Parathyroid adenoma (tissue), 2 donors: ENCODE measurements around the gene AIMP1.

Source experiments
- H2AFZ ChIP-seq: fragments of 300-600 bp; sonication (generic); one replicate; pipeline ENCODE4 v1.7.0; 2017; ENCODE audit warnings: antibody characterized with exemption, mild to moderate bottlenecking
- H3K27ac ChIP-seq: fragments of 300-600 bp; sonication (generic); one replicate; pipeline ENCODE4 v1.7.0; 2017
- H3K27me3 ChIP-seq: fragments of 300-600 bp; sonication (generic); one replicate; pipeline ENCODE4 v1.7.0; 2017; ENCODE audit warnings: low read length; ENCODE audit not compliant: control insufficient read depth, insufficient read depth
- H3K36me3 ChIP-seq: fragments of 300-600 bp; sonication (generic); one replicate; pipeline ENCODE4 v1.7.0; 2017; ENCODE audit warnings: low read length; ENCODE audit not compliant: control insufficient read depth, insufficient read depth
- H3K4me1 ChIP-seq: fragments of 300-600 bp; sonication (generic); one replicate; pipeline ENCODE4 v1.7.0; 2017; ENCODE audit warnings: control low read depth
- H3K4me2 ChIP-seq: fragments of 300-600 bp; sonication (generic); one replicate; pipeline ENCODE4 v1.7.0; 2017; ENCODE audit warnings: low read length
- H3K4me3 ChIP-seq: fragments of 300-600 bp; sonication (generic); one replicate; pipeline ENCODE4 v1.7.0; 2017; ENCODE audit warnings: low read depth, low read length
- H3K79me2 ChIP-seq: fragments of 300-600 bp; sonication (generic); one replicate; pipeline ENCODE4 v1.7.0; 2017; ENCODE audit warnings: control low read depth
- H3K9ac ChIP-seq: fragments of 300-600 bp; sonication (generic); one replicate; pipeline ENCODE4 v1.7.0; 2017; ENCODE audit warnings: mild to moderate bottlenecking
- H3K9me3 ChIP-seq: fragments of 300-600 bp; sonication (generic); one replicate; pipeline ENCODE4 v1.7.0; 2017; ENCODE audit warnings: low read length; ENCODE audit not compliant: control insufficient read depth
- TF ChIP-seq, protein P1 (sequence below): fragments of 300-600 bp; sonication (generic); IDR thresholded peaks from one replicate; pipeline ENCODE4 v1.7.0; 2017; ENCODE audit warnings: antibody characterized with exemption, mild to moderate bottlenecking
- donor health status: primary hyperparathyroidism.

AIMP1 gene

DNA sequence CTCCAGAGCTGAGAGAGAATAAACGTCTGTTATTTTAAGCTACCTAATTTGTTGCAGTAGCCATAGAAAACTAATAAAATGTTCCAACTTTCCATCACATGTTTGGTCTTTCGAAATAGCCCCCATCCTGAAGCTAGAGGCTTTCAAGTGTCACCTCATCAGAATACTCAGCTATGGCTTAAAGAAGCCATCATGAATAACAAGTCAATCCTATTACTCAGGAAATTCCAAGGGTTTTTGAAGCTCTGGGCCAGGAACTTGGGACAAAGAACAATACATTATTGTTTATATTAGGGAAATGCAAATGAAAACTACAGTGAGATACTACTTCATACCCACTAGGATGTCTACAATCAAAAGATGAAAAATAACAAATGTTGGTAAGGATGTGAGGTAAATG, 42.5 kb upstream of the AIMP1 start:
- Histone ChIP-seq H3K4me2 (no peak overlapping the region), H3K36me3 (no peaks in the 10 kb centered on the region), H3K9me3 (no peaks in the 10 kb centered on the region), H3K9ac (no peak overlapping the region), H3K27ac (no peak overlapping the region), H2AFZ (no peak overlapping the region), H3K4me1 (no peaks in the 10 kb centered on the region), H3K4me3 (no peak overlapping the region), H3K79me2 (no peaks in the 10 kb centered on the region), H3K27me3 (no peaks in the 10 kb centered on the region)
- TF ChIP-seq, protein P1, sequence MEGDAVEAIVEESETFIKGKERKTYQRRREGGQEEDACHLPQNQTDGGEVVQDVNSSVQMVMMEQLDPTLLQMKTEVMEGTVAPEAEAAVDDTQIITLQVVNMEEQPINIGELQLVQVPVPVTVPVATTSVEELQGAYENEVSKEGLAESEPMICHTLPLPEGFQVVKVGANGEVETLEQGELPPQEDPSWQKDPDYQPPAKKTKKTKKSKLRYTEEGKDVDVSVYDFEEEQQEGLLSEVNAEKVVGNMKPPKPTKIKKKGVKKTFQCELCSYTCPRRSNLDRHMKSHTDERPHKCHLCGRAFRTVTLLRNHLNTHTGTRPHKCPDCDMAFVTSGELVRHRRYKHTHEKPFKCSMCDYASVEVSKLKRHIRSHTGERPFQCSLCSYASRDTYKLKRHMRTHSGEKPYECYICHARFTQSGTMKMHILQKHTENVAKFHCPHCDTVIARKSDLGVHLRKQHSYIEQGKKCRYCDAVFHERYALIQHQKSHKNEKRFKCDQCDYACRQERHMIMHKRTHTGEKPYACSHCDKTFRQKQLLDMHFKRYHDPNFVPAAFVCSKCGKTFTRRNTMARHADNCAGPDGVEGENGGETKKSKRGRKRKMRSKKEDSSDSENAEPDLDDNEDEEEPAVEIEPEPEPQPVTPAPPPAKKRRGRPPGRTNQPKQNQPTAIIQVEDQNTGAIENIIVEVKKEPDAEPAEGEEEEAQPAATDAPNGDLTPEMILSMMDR, result no peak

DNA sequence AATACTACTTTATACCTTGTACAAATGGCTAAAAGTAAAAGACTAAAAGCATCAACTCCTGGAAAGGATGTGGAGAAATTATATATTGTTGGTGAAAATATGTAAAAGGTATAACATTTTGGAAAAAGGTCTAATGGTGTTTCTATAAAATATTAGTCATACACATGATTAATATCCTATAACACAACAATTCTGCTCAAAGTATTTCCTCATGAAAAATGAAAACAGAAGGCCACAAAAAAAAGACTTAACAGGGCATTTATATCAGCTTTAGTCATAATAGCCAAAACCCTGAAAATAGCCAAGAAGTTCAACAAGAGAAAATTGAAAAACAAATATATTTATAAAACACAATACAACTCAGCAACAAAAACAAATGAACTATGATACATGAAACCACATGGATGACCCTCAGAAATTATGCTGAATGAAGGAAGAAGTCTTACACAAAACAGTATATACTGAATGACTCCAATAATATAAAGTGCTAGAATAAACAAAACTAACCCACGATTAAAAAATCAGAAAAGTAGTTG, 39.1 kb upstream of the AIMP1 start:
- TF ChIP-seq, protein P1, result no peak

GRCh38 chr4:106284227-106284626, 32.1 kb upstream of the AIMP1 start:
- TF ChIP-seq, protein P1, result no peak
- no peak overlapping the region for H2AFZ ChIP-seq
- no peaks in the 10 kb centered on the region for H3K36me3 ChIP-seq
- H3K9me3 ChIP-seq, result no peaks in the 10 kb centered on the region
- no peak overlapping the region for H3K27ac ChIP-seq
- H3K4me1 ChIP-seq, result no peaks in the 10 kb centered on the region
- H3K4me2 ChIP-seq, result no peak overlapping the region
- H3K4me3 ChIP-seq, result no peak overlapping the region
- no peaks in the 10 kb centered on the region for H3K79me2 ChIP-seq
- H3K9ac ChIP-seq, result no peak overlapping the region
- H3K27me3 ChIP-seq, result no peaks in the 10 kb centered on the region

More for the DNA sequence above, 39.1 kb upstream of the AIMP1 start:
- Histone ChIP-seq H2AFZ (no peak overlapping the region), H3K9ac (no peak overlapping the region), H3K4me3 (no peak overlapping the region), H3K27me3 (no peaks in the 10 kb centered on the region), H3K4me2 (no peak overlapping the region), H3K27ac (no peak overlapping the region), H3K36me3 (no peaks in the 10 kb centered on the region), H3K4me1 (no peaks in the 10 kb centered on the region), H3K9me3 (no peaks in the 10 kb centered on the region), H3K79me2 (no peaks in the 10 kb centered on the region)

GRCh38 chr4:106286611-106287010, 29.7 kb upstream of the AIMP1 start:
- no peak overlapping the region for H3K4me3 ChIP-seq
- no peak overlapping the region for H3K4me2 ChIP-seq
- no peaks in the 10 kb centered on the region for H3K79me2 ChIP-seq
- TF ChIP-seq, protein P1, result no peak
- H3K9ac ChIP-seq, result no peak overlapping the region
- H3K4me1 ChIP-seq, result no peaks in the 10 kb centered on the region
- H3K36me3 ChIP-seq, result no peaks in the 10 kb centered on the region
- H3K9me3 ChIP-seq, result no peaks in the 10 kb centered on the region
- no peak overlapping the region for H2AFZ ChIP-seq
- H3K27me3 ChIP-seq, result no peaks in the 10 kb centered on the region
- no peak overlapping the region for H3K27ac ChIP-seq

DNA sequence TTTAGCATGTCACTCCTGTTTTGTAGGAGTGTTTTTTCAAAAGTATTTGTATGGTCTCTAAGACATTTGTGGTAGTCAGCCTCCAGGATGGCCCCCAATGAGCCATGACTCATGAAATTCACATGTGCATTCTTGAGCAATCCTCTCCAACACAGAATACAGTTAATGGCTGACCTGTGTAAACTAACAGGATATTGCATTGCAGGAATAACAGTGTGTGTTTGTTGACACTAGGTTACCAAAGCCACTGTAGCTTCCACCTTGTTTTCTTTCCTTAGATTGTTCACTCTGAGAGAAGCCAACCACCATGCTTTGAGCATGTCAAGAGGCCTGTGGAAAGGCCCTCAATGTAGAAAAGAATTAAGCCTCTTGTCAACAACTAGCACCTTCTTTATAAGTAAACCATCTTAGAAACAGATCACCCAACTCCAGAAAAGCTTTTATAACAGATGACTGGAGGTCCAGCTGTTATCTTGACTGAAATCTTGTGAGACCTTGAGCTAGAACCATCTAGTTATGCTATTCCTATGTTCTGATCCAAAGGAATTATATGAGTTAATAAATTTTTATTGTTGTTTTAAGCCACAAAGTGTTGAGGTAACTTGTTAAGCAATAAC, 28.9 kb upstream of the AIMP1 start:
- Histone ChIP-seq H3K27ac (no peak overlapping the region), H3K79me2 (no peaks in the 10 kb centered on the region), H3K36me3 (no peaks in the 10 kb centered on the region), H3K9ac (no peak overlapping the region), H3K27me3 (no peaks in the 10 kb centered on the region), H3K4me1 (no peaks in the 10 kb centered on the region), H2AFZ (no peak overlapping the region), H3K4me2 (no peak overlapping the region), H3K4me3 (no peak overlapping the region), H3K9me3 (no peaks in the 10 kb centered on the region)
- TF ChIP-seq, protein P1, result no peak
